K562 (cell line): ENCODE measurements around the gene GPN1. TPM values are rescaled to one million over a fixed set of nuclear protein-coding genes. Genes with fewer than 3 reads are reported as not detected.

Experiments
- DLX4 ChIP-seq: fragments of 250-450 bp; sonication (Bioruptor Pico); IDR thresholded peaks from 2 replicates; pipeline ENCODE4 v1.6.1; 2021; ENCODE audit warnings: mild to moderate bottlenecking
- E2F8 ChIP-seq: fragments of 450-650 bp; IDR thresholded peaks from 2 replicates; pipeline ENCODE4 v1.7.1; 2018; ENCODE audit warnings: mild to moderate bottlenecking, low read depth; ENCODE audit not compliant: partially characterized antibody
- EWSR1 ChIP-seq: fragments of 450-650 bp; IDR thresholded peaks from 2 replicates; pipeline ENCODE4 v1.6.1; 2018; ENCODE audit warnings: borderline replicate concordance, mild to moderate bottlenecking, low read depth, moderate library complexity; ENCODE audit not compliant: partially characterized antibody
- FOXK1 ChIP-seq: sonication (generic); formaldehyde crosslinking; IDR thresholded peaks from 2 replicates; pipeline ENCODE4 v1.8.0; 2022; ENCODE audit warnings: missing genetic modification reagents, mild to moderate bottlenecking, borderline replicate concordance
- FUS ChIP-seq: fragments of 200-400 bp; formaldehyde crosslinking; optimal IDR thresholded peaks from 2 replicates; pipeline ENCODE3; 2017; ENCODE audit warnings: low read depth, low read length
- SRSF9 ChIP-seq: fragments of 200-400 bp; formaldehyde crosslinking; IDR thresholded peaks from 2 replicates; pipeline ENCODE4 v1.6.1; 2017; ENCODE audit warnings: low read depth, low read length, borderline replicate concordance
- ZBTB26 ChIP-seq: fragments of 450-650 bp; formaldehyde crosslinking; IDR thresholded peaks from 2 replicates; pipeline ENCODE4 v1.4.0; 2022; ENCODE audit warnings: missing genetic modification characterization
- ZBTB34 ChIP-seq: fragments of 250-450 bp; sonication (Bioruptor Pico); IDR thresholded peaks from 2 replicates; pipeline ENCODE4 v1.8.0; 2021; ENCODE audit warnings: mild to moderate bottlenecking, moderate library complexity
- ZMIZ1 ChIP-seq, 2 experiments: fragments of 150-350 bp in 1 of 2; IDR thresholded peaks; 2 replicates each; pipeline ENCODE4 v1.6.1; 2012 to 2016; ENCODE audit warnings: low read depth in 2 of 2, low read length in 2 of 2, mild to moderate bottlenecking in 1 of 2, moderate library complexity in 1 of 2
- ZNF354B ChIP-seq: fragments of 250-450 bp; sonication (Bioruptor Pico); IDR thresholded peaks from 2 replicates; pipeline ENCODE4 v1.4.0; 2020
- ZNF77 ChIP-seq: fragments of 250-450 bp; sonication (Bioruptor Pico); IDR thresholded peaks from 2 replicates; pipeline ENCODE4 v1.5.0; 2020
- ZNF830 ChIP-seq: fragments of 250-450 bp; sonication (Bioruptor Pico); IDR thresholded peaks from 2 replicates; pipeline ENCODE4 v1.5.0; 2021; ENCODE audit warnings: mild to moderate bottlenecking
- polyA plus RNA-seq, 8 experiments: library from polyadenylated mRNA; depleted of rRNA in 4 of 8; stranded (reverse) in 5 of 8; unstranded in 3 of 8; fragments of >200 nt; fragmentation: Nextera tagmentation in 2 of 8; fragmentation: Illumina TruSeq in 1 of 8; extraction: Ambion mirVana in 2 of 8; extraction: Trizol in 1 of 8; gene quantifications; 2 replicates each; pipeline versions ENCODE4 v1.2.1 to v1.2.3, GENCODE V29; 2011 to 2014; ENCODE audit warnings: inconsistent platforms in 1 of 8, missing spikeins in 1 of 8
- total RNA-seq, 7 experiments: library from RNA; depleted of rRNA in 6 of 7; stranded (reverse); fragments of >200 nt in 6 of 7; fragmentation: Illumina TruSeq in 2 of 7; extraction: Trizol in 2 of 7; gene quantifications; 2 replicates each; pipeline versions ENCODE4 v1.2.1 to v1.2.3, GENCODE V29; 2011 to 2021; ENCODE audit warnings: low replicate concordance in 1 of 7
- TF ChIP-seq, protein P1 (sequence below): fragments of 250-450 bp; sonication (Bioruptor Pico); IDR thresholded peaks from 2 replicates; pipeline ENCODE4 v1.5.0; 2021; ENCODE audit warnings: mild to moderate bottlenecking, borderline replicate concordance

The GPN1 gene
- total and polyA plus RNA-seq, 9 of the 15 experiments (the other 6 are each of a cell fraction or from before 2014, with no cell fraction given), result 23.4 to 171 (median 48.2) TPM

DNA sequence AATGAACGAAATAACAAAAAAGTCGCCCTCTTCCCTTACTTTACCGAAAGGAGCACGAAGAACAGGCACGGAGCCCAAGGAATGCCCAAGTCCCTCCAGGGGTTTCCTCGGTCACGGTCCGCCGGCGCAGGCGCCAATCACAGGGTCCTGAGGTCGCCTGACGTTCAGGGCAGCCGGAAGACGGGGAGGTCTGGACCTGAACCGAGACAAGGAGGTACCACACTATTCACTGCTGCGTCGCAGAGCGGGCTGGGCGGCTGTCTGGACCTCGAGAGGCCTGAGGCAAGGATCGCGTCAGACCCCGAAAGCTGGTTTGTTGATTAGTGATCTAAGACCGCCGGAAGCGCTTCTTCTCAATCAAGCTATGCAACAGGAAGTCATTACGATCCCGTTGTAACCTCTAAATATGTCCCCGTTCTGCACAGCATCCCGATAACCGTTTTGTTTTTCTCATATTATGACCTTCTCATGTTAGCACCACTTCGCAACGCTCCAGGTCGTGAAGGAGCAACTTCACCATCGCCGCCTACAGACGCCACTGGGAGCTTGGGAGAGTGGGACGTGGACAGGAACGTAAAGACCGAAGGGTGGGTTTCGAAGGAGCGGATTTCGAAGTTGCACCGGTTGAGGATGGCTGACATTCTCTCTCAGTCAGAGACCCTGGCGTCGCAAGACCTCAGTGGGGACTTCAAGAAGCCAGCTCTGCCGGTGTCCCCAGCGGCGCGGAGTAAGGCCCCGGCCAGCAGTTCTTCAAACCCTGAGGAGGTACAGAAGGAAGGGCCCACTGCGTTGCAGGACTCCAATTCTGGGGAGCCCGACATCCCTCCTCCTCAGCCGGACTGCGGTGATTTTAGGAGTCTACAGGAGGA lies 34.7 kb downstream of the GPN1 start, which contains the start of the genes SLC4A1AP and SUPT7L (continued):
- no peak for TF ChIP-seq DLX4 (CRISPR knock-in tag)
- TF ChIP-seq, protein P1, sequence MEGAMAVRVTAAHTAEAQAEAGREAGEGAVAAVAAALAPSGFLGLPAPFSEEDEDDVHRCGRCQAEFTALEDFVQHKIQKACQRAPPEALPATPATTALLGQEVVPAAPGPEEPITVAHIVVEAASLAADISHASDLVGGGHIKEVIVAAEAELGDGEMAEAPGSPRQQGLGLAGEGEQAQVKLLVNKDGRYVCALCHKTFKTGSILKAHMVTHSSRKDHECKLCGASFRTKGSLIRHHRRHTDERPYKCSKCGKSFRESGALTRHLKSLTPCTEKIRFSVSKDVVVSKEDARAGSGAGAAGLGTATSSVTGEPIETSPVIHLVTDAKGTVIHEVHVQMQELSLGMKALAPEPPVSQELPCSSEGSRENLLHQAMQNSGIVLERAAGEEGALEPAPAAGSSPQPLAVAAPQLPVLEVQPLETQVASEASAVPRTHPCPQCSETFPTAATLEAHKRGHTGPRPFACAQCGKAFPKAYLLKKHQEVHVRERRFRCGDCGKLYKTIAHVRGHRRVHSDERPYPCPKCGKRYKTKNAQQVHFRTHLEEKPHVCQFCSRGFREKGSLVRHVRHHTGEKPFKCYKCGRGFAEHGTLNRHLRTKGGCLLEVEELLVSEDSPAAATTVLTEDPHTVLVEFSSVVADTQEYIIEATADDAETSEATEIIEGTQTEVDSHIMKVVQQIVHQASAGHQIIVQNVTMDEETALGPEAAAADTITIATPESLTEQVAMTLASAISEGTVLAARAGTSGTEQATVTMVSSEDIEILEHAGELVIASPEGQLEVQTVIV (CRISPR knock-in tag), result no peak
- no peak for TF ChIP-seq SRSF9
- no peak for TF ChIP-seq ZBTB34 (CRISPR knock-in tag)
- no peak for TF ChIP-seq ZNF77 (CRISPR knock-in tag)
- TF ChIP-seq ZMIZ1 (IDR thresholded peaks at IDR 0.05; ENCODE audit: low read depth in 2 of 2, low read length in 2 of 2), result no peak
- peak; percentile 94 for TF ChIP-seq E2F8
- no peak; the same call in 1 of the 2 replicates for TF ChIP-seq FOXK1 (CRISPR knock-in tag)
- no peak for TF ChIP-seq ZBTB26 (CRISPR knock-in tag)
- 0 out of 2 replicates have a peak, but pooled peaks have one; percentile 27 for TF ChIP-seq ZNF830 (CRISPR knock-in tag)
- TF ChIP-seq FUS, result no peak
- no peak for TF ChIP-seq EWSR1
- TF ChIP-seq ZNF354B, result no peak
